MV-4-11 (cell line): ENCODE measurements around the gene RAP1GDS1.
"Not testable (repeated sequence)": the region's sequence is repeated elsewhere in the genome, so short reads cannot be mapped to it uniquely, and the experiment has no call there.

ENCODE experiments used
- DNase-seq: peaks from one replicate; lab custom pipeline; 2025; lab: John Stamatoyannopoulos, UW

The RAP1GDS1 gene

GRCh38 chr4:98433691-98434090 is 172.5 kb downstream of the RAP1GDS1 start:
- no peak for DNase-seq

DNA sequence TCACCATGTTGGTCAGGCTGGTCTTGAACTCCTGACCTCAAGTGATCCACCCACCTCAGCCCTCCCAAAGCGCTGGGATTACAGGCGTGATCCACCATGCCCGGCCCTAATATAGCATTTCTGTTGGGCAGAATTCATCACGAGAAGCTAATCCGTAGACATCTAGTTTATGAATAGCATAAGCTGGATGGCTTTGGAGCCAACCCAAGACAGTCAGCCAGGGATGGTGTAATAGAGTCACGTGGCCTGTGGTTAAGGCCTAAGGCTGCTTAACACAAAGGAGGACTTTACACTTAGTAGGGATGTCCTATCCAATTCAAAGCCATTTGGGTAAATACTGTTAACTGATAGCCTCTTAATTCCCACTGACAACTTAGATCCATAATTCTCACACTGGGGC is 173.6 kb downstream of the RAP1GDS1 start:
- DNase-seq = no peak

DNA sequence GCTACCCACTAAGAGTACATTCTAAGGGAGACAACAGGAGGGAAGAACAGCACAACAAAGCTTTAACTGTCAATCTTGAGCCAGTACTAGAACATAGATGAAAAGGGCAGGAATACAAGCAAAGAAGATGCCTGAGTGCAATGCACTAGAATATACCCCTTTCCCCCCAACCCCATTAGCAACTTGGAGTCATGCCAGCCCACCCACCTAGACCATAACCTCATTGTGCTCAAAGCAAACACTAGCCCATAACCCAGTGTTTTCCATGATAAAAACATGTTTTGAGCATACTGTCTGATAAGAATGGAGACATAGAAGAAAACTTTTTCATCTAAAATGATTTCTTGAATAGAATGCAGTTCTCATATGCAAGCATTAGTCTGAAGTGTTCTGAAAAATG is 183.2 kb downstream of the RAP1GDS1 start:
- DNase-seq = no peak

- DNase-seq = peak; percentile 65
Measured at GRCh38 chr4:98446499-98447375, 185.6 kb downstream of the RAP1GDS1 start.

- no peak for DNase-seq
Measured at GRCh38 chr4:98447648-98448047, 186.5 kb downstream of the RAP1GDS1 start.

- peak; percentile 7 for DNase-seq
Measured at GRCh38 chr4:98448908-98449307, 187.7 kb downstream of the RAP1GDS1 start.

- no peak for DNase-seq
Measured at GRCh38 chr4:98452091-98452490, 190.9 kb downstream of the RAP1GDS1 start.

- DNase-seq = not testable (repeated sequence)
Measured at GRCh38 chr4:98457422-98457821, 196.2 kb downstream of the RAP1GDS1 start.

- DNase-seq = not testable (repeated sequence)
Measured at GRCh38 chr4:98461121-98461865, 200.1 kb downstream of the RAP1GDS1 start.

DNA sequence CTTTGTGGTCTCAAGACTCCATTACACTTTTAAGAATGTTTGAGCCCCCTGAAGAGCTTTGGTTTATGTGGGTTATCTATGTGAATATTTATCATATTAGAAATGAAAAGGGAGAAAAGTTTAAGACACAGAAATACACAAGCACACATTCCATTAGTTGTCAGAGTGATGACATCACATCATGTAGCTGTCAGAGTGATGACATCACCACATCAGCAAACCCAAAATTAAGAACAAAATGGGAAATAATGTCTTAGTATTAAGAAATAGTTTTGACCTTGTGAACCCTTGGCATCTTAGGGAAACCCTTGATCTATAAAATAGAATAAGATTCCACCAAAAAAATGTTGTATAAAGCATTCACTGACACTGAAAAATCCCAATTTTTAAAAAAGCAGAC is 201.3 kb downstream of the RAP1GDS1 start:
- no peak for DNase-seq

DNA sequence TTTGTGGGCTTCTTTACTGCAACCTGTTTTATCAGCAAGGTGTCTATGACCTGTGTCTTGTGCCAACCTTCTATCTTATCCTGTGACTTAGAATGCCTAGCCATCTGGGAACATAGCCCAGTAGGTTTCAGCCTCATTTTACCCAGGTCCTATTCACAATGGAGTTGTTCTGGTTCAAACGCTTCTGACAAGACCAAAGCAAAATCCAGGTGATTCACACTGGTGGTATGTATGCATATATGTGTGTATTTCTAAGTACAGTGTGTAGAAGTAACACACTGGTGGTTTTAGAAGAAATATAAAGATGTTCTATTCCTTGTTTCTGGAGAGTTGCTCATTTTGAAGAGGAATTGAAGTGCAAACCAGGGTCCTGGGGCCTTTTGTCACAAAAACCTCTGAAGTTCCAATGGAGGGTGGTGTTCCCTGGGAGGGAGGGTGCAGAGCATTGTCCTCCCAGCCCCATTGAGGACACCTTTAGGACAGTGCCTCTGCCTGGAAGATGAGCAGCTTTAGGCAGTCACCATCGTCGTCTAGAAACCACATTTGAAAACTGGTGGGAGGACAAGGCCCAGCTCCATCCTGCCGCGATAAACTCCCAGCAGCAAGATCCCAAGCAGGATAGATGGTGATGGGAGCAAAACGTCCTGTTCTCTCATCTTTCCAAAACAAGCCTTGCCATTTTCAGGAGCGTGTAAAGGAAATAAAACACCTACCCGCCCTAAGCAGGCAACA is 205.8 kb downstream of the RAP1GDS1 start:
- DNase-seq = no peak

GRCh38 chr4:98467627-98468072 is 206.5 kb downstream of the RAP1GDS1 start:
- DNase-seq = peak; percentile 65

DNA sequence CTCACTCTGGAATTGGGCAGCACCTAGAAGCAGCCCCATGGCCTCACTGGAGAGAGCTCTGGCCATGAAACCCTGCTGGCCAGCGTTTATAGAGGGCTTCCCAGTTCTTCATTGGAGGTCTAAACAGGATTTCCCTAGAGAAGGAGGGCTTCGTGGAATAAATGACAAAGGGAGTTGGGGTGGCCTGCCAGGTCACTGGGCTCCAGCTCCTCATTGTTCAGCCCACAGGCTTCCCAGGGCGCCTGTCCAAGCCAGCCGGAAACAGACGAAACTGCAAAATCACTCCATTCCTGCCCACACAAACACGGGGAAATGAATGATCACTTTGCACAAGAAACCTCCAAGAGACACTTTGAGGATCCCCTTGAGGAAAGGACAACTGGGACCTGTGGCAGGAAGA is 207.5 kb downstream of the RAP1GDS1 start:
- DNase-seq = no peak

- DNase-seq = no peak
Measured at GRCh38 chr4:98469771-98470170, 208.6 kb downstream of the RAP1GDS1 start.

- no peak for DNase-seq
Measured at GRCh38 chr4:98470366-98470765, 209.2 kb downstream of the RAP1GDS1 start.

- peak; percentile 27 for DNase-seq
Measured at GRCh38 chr4:98470831-98471230, 209.6 kb downstream of the RAP1GDS1 start.

DNA sequence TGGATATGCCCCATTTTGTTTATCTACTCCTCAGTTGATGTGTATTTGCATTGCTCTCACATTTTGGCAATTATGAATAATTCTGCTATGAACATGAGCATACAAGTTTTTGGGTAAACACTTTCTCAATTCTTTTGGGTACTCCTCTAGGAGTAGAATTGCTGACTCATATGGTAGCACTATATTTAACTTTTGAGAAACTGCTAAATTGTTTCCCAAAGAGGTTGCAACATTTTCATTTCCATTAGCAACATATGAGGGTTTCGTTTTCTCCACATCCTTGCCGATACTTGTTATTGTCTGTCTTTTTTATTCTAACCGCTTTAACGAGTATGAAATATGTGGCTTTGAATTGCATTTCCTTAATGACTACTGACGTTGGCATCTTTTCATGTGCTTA is 211.9 kb downstream of the RAP1GDS1 start:
- DNase-seq = peak; percentile 76

GRCh38 chr4:98474408-98474844 is 213.2 kb downstream of the RAP1GDS1 start:
- peak; percentile 64 for DNase-seq

DNA sequence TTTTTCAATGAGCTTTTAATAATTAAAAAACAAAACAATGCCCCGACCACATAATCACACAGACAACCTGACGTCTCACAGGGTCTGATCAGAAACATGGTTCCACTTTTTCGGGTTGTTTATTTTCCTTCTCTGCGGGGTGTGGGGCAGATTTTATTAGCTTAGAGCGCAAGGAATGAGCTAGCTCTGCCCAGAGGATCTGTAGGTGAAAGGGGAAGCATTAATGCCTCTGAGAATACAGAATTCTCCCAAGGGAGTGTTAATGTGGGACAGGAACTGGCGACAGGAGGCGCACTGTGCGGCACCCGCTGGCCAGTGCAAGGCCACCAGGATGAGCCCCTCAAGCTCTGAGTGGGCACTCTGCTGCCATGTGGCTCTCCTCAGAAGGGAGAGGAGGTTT is 215.7 kb downstream of the RAP1GDS1 start:
- no peak for DNase-seq

GRCh38 chr4:98479590-98479989 is 218.4 kb downstream of the RAP1GDS1 start:
- not testable (repeated sequence) for DNase-seq

DNA sequence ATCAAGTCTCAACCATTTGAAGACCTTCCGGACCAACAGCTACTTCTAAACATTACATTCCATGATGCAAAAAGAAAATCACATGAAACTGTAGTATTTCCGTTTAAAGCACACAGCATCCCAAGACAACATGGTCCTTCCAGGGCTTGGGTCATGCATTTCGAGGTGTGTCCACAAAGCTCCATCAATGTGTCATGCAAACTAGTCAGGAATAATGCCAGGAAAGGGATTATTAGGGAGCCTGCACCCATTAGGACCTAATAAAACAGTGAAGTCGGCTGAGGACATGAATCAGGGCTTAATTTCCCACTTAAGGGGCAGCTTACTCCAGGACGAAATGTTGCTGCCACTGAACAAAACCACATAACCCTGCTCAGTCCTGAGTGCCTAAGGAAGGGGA is 219.4 kb downstream of the RAP1GDS1 start:
- DNase-seq = no peak

DNA sequence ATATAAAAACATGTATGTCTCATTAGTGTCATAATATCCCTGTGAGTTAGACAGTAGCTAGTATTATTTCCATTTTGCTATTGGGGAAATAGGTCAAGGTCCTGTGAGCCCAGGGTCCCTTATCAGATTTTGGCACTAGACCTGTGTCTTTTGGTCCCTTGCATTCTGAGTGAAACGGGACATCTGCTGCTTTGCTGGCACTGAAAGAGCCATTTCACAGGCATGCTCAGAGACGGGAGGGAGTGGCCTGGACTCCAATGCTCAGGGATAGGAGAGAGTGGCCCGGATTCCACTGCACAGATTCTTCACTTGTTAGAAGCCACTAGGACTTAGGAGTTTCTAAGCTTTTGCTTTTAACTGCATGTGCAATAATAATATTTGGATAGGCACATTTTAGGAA is 220.0 kb downstream of the RAP1GDS1 start:
- no peak for DNase-seq
